Thyroid gland (tissue), 4 donors: ENCODE measurements around the gene SHROOM3.

Experiments used
- POLR2A ChIP-seq, 2 donors: fragments of 450-650 bp; IDR thresholded peaks; one replicate each; pipeline ENCODE4 v1.6.1; 2017; ENCODE audit warnings: antibody characterized with exemption in 2 of 2, mild to moderate bottlenecking in 2 of 2, moderate library complexity in 1 of 2
- TF ChIP-seq, protein P1 (sequence below), 6 experiments: fragments of 200-600 bp in 3 of 6; fragments of 450-650 bp in 3 of 6; sonication (generic) in 3 of 6; IDR thresholded peaks; one replicate each; pipeline ENCODE4 v1.5.1; 2016 to 2019; ENCODE audit warnings: antibody characterized with exemption in 6 of 6, mild to moderate bottlenecking in 2 of 6, inconsistent platforms in 1 of 6, moderate library complexity in 1 of 6

DNA sequence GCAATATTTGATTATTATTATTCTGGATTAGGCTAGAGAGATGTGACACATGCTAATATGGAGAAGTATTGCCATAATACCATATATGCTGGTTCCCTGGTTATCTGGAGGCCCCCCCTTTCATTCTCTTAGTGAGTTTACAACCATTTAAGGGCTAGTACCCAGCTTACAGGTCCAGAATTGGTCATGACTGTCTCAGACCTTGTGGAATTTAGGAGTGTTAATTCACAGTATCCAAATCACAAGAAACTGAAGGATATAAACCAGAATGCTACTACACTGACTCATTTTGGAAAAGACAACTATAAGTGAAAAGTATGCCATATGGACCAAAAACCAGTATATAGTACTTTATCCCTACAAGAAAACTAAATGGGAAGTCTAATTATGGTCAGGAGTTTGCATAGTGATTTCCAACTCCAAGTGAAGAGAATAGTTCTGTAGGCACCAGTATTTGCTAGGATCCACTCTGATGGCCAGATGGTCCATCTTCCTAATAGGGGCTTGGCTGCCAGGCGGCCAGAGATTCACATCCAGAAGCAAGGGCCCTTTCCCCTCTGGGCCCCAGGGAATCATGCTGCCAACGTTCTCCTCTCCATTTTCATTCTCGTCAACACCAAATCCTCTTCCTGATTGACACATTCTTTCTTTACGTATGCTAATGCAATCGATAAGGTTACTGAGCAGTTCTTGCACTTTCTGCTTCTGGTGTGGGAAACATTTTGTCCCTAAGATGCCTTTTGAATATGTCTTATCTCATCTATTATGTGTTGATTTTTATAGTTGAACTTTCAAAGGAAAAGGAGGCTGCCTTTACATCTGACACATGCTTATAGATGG is 123.6 kb downstream of the SHROOM3 start:
- TF ChIP-seq, protein P1, sequence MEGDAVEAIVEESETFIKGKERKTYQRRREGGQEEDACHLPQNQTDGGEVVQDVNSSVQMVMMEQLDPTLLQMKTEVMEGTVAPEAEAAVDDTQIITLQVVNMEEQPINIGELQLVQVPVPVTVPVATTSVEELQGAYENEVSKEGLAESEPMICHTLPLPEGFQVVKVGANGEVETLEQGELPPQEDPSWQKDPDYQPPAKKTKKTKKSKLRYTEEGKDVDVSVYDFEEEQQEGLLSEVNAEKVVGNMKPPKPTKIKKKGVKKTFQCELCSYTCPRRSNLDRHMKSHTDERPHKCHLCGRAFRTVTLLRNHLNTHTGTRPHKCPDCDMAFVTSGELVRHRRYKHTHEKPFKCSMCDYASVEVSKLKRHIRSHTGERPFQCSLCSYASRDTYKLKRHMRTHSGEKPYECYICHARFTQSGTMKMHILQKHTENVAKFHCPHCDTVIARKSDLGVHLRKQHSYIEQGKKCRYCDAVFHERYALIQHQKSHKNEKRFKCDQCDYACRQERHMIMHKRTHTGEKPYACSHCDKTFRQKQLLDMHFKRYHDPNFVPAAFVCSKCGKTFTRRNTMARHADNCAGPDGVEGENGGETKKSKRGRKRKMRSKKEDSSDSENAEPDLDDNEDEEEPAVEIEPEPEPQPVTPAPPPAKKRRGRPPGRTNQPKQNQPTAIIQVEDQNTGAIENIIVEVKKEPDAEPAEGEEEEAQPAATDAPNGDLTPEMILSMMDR (IDR thresholded peaks at IDR 0.05): no peak
- TF ChIP-seq POLR2A (IDR thresholded peaks at IDR 0.05): no peak
